Erythroblast (primary cell): Measurements from ENCODE around the gene JAM2.

Source experiments
- GATA1 ChIP-seq: IDR thresholded peaks from 2 replicates; pipeline ENCODE4 v1.6.1; 2011; ENCODE audit warnings: low read depth, mild to moderate bottlenecking, control low read depth, low read length, moderate library complexity
- POLR2A ChIP-seq: IDR thresholded peaks from 2 replicates; pipeline ENCODE4 v1.6.1; 2011; ENCODE audit warnings: mild to moderate bottlenecking, low read length

DNA sequence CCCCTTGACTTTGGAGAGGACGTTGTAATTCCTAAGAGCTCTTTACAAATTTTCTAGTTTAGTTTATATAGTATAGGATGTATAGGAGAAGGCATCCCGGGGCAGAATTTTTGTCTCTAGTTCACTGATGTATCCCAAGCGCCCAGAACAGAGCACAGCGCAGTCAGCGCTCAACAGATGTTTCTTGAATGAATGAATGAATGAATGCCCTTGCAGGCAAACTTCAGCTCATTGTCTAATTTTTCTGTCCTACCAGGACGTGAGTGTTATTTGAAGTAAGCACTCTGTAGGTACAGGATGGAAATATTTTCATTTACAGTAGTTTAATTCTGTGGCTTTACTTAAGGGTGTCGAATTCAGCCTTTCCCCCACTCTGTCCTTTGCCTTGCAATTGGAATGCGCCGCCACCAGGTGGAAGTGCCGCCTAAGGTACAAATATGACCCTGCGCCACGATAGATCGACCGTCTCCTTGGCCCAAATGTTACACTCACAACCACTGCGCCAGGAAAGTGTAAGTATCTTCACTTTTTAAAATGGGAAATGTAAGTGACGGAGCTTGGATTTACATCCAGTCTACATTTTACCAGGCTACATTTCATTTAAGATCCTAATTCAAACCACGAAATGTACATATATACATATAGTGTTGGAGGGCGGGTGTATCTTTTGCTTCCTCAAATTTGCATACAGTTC, 30.9 kb upstream of the JAM2 start:
- TF ChIP-seq POLR2A (no peak), GATA1 (no peak)
